Measurements from ENCODE around the gene ANTXR2.

ANTXR2 gene

GRCh38 chr4:80093563-80093962 is 20.5 kb upstream of the ANTXR2 start:
- DNase-seq (ENCODE audit: extremely low spot score): no peak
- ChIA-PET POLR2A (no interaction called here), CTCF (no interaction called here)

GRCh38 chr4:80092847-80093246 is 19.8 kb upstream of the ANTXR2 start:
- CTCF ChIA-PET: no interaction called here
- TF ChIP-seq CTCF (IDR thresholded peaks at IDR 0.05; ENCODE audit: control extremely low read depth, extremely low read depth, low read depth, missing control alignments): no peak
- DNase-seq (ENCODE audit: extremely low spot score): no peak
- POLR2A ChIA-PET: no interaction called here

More at GRCh38 chr4:80093563-80093962, 20.5 kb upstream of the ANTXR2 start:
- TF ChIP-seq CTCF (IDR thresholded peaks at IDR 0.05; ENCODE audit: control extremely low read depth, extremely low read depth, low read depth, missing control alignments): no peak

GRCh38 chr4:80092088-80092487 is 19.1 kb upstream of the ANTXR2 start:
- ChIA-PET CTCF (interaction anchor here (1.2 kb wide), 1 partner anchor 14 kb away, joined by 3 read pairs; no protein-coding TSS in a partner anchor), POLR2A (no interaction called here)
- no peak for TF ChIP-seq CTCF (IDR thresholded peaks at IDR 0.05; ENCODE audit: control extremely low read depth, extremely low read depth, low read depth, missing control alignments)
- no peak for DNase-seq (ENCODE audit: extremely low spot score)

GRCh38 chr4:80091688-80092087 is 18.7 kb upstream of the ANTXR2 start:
- CTCF ChIA-PET: interaction anchor here (1.2 kb wide), 1 partner anchor 13 kb away, joined by 3 read pairs; no protein-coding TSS in a partner anchor

GRCh38 chr4:80091184-80091583 is 18.2 kb upstream of the ANTXR2 start:
- no peak for DNase-seq (ENCODE audit: extremely low spot score)
- CTCF ChIA-PET: interaction anchor here (0.8 to 1.2 kb wide), 3 partner anchors 11 to 18 kb away, joined by 3 read pairs; no protein-coding TSS in a partner anchor
- TF ChIP-seq CTCF (IDR thresholded peaks at IDR 0.05; ENCODE audit: control extremely low read depth, extremely low read depth, low read depth, missing control alignments): no peak
- POLR2A ChIA-PET: no interaction called here

More at GRCh38 chr4:80091688-80092087, 18.7 kb upstream of the ANTXR2 start:
- POLR2A ChIA-PET: no interaction called here
- no peak for DNase-seq (ENCODE audit: extremely low spot score)
- TF ChIP-seq CTCF (IDR thresholded peaks at IDR 0.05; ENCODE audit: control extremely low read depth, extremely low read depth, low read depth, missing control alignments): no peak

- CTCF ChIA-PET: interaction anchor here (1.0 to 1.2 kb wide), 2 partner anchors 12 to 19 kb away, joined by 3 to 5 read pairs; no protein-coding TSS in a partner anchor
- no peak for DNase-seq (ENCODE audit: extremely low spot score)
- no peak for TF ChIP-seq CTCF (IDR thresholded peaks at IDR 0.05; ENCODE audit: control extremely low read depth, extremely low read depth, low read depth, missing control alignments)
- POLR2A ChIA-PET: no interaction called here
Observed at GRCh38 chr4:80090090-80090489, 17.1 kb upstream of the ANTXR2 start.
